ENCODE measurements around the gene SLC40A1. TPM values are rescaled to one million over a fixed set of nuclear protein-coding genes. Genes with fewer than 3 reads are reported as not detected.

The SLC40A1 gene
- total and polyA plus RNA-seq, 8 donors = 21.3 to 147 (median 73.8) TPM

DNA sequence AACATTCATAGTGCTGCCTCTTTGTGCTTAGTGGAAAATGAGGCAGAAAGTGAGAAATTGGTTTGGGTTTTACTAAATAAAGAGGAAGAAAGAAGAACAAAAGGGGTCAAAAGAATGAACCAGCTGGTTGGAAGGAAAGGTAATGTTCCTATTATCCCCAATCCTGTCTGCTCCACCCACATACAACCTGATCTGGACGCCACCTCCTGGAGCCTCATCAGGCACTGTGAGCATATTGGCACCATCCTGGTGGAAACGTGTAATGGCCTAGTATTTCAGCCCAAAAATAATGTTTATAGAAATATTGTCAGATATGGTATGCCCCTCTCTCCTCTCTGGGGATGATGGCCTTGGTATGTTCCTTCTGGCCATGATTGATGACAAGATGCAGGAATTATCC is 45.0 kb upstream of the SLC40A1 start:
- no peak overlapping the region for H3K4me3 ChIP-seq
- no peaks in the 10 kb centered on the region for H3K9me3 ChIP-seq
- no peak for DNase-seq
- H3K27me3 ChIP-seq = no peaks in the 10 kb centered on the region
- H3K36me3 ChIP-seq = no peaks in the 10 kb centered on the region
- intact Hi-C loops (cut with DNase I; ENCODE audit: low total_unique reads) = no loop called here
- no peak overlapping the region for H3K27ac ChIP-seq
- no peaks in the 10 kb centered on the region for H3K4me1 ChIP-seq
- WGBS, 5 donors = 88 to 92% (median 89%) methylated on average over 2 of the region's 2 CpGs
- TF ChIP-seq POLR2AphosphoS5 (IDR thresholded peaks at IDR 0.05) (no peak), EP300 (IDR thresholded peaks at IDR 0.05) (no peak), POLR2A (IDR thresholded peaks at IDR 0.05) (no peak)
- TF ChIP-seq, protein P1, sequence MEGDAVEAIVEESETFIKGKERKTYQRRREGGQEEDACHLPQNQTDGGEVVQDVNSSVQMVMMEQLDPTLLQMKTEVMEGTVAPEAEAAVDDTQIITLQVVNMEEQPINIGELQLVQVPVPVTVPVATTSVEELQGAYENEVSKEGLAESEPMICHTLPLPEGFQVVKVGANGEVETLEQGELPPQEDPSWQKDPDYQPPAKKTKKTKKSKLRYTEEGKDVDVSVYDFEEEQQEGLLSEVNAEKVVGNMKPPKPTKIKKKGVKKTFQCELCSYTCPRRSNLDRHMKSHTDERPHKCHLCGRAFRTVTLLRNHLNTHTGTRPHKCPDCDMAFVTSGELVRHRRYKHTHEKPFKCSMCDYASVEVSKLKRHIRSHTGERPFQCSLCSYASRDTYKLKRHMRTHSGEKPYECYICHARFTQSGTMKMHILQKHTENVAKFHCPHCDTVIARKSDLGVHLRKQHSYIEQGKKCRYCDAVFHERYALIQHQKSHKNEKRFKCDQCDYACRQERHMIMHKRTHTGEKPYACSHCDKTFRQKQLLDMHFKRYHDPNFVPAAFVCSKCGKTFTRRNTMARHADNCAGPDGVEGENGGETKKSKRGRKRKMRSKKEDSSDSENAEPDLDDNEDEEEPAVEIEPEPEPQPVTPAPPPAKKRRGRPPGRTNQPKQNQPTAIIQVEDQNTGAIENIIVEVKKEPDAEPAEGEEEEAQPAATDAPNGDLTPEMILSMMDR (IDR thresholded peaks at IDR 0.05) = no peak

- no peaks in the 10 kb centered on the region for H3K36me3 ChIP-seq
- no peak overlapping the region for H3K4me3 ChIP-seq
- no peaks in the 10 kb centered on the region for H3K9me3 ChIP-seq
- H3K27me3 ChIP-seq = no peaks in the 10 kb centered on the region
- TF ChIP-seq POLR2A (IDR thresholded peaks at IDR 0.05) = no peak
- TF ChIP-seq, protein P1 (IDR thresholded peaks at IDR 0.05) = no peak
- no peak for TF ChIP-seq EP300 (IDR thresholded peaks at IDR 0.05)
- TF ChIP-seq POLR2AphosphoS5 (IDR thresholded peaks at IDR 0.05) = no peak
- no peak for DNase-seq
- intact Hi-C loops (cut with DNase I; ENCODE audit: low total_unique reads) = no loop called here
- no peaks in the 10 kb centered on the region for H3K4me1 ChIP-seq
- 59 to 74% (median 70%) methylated on average over 3 of the region's 3 CpGs for WGBS, 5 donors
- no peak overlapping the region for H3K27ac ChIP-seq
Observed at GRCh38 chr2:189624648-189625355, 44.2 kb upstream of the SLC40A1 start.

DNA sequence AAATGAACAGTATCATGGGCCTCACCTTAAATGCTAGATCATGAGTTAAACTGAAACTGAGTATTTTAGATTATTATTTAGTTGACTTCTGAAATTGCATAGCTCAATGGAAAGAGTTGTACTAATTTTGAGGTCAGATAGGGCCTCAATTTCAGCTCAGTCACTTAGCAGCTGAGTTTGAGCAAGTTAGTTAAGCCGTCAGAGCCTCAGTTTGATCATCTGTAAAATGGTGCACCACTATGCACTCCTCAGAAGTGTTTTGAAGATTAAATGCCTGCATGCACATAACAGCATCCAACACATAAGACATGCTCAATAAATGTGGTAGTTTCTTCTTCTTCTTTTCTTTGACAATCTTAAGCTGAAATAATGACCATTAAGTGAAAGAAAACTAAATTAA is 42.5 kb upstream of the SLC40A1 start:
- intact Hi-C loops (cut with DNase I; ENCODE audit: low total_unique reads) = no loop called here
- no peaks in the 10 kb centered on the region for H3K36me3 ChIP-seq
- WGBS, 5 donors = 92 to 95% (median 93%) methylated on average over 1 of the region's 1 CpG
- H3K27me3 ChIP-seq = no peaks in the 10 kb centered on the region
- H3K4me3 ChIP-seq = no peak overlapping the region
- TF ChIP-seq POLR2A (IDR thresholded peaks at IDR 0.05) = no peak
- TF ChIP-seq, protein P1 (IDR thresholded peaks at IDR 0.05) = no peak
- TF ChIP-seq EP300 (IDR thresholded peaks at IDR 0.05) = no peak
- TF ChIP-seq POLR2AphosphoS5 (IDR thresholded peaks at IDR 0.05) = no peak
- no peaks in the 10 kb centered on the region for H3K9me3 ChIP-seq
- DNase-seq = no peak
- H3K4me1 ChIP-seq = no peaks in the 10 kb centered on the region
- no peak overlapping the region for H3K27ac ChIP-seq

GRCh38 chr2:189621781-189622180 is 41.2 kb upstream of the SLC40A1 start:
- no peak overlapping the region for H3K27ac ChIP-seq
- no peaks in the 10 kb centered on the region for H3K9me3 ChIP-seq
- H3K36me3 ChIP-seq = no peaks in the 10 kb centered on the region
- intact Hi-C loops (cut with DNase I; ENCODE audit: low total_unique reads) = no loop called here
- H3K27me3 ChIP-seq = no peaks in the 10 kb centered on the region
- no peak for DNase-seq
- TF ChIP-seq POLR2A (IDR thresholded peaks at IDR 0.05) (no peak), POLR2AphosphoS5 (IDR thresholded peaks at IDR 0.05) (no peak), EP300 (IDR thresholded peaks at IDR 0.05) (no peak)
- no peaks in the 10 kb centered on the region for H3K4me1 ChIP-seq
- H3K4me3 ChIP-seq = no peak overlapping the region

- Histone ChIP-seq H3K4me1 (peaks cover 7 to 11% (median 9%) of the 10 kb centered on the region in 4 donors), H3K9me3 (no peaks in the 10 kb centered on the region), H3K27ac (no peak overlapping the region), H3K36me3 (no peaks in the 10 kb centered on the region), H3K4me3 (no peak overlapping the region), H3K27me3 (no peaks in the 10 kb centered on the region)
- DNase-seq = no peak
- intact Hi-C loops (cut with DNase I; ENCODE audit: low total_unique reads) = no loop called here
- no peak for TF ChIP-seq EP300 (IDR thresholded peaks at IDR 0.05)
- TF ChIP-seq, protein P1 (IDR thresholded peaks at IDR 0.05) = no peak
- no peak for TF ChIP-seq POLR2AphosphoS5 (IDR thresholded peaks at IDR 0.05)
- no peak for TF ChIP-seq POLR2A (IDR thresholded peaks at IDR 0.05)
- 0 to 5% (median 0%) methylated on average over 1 of the region's 1 CpG for WGBS, 5 donors
Observed at GRCh38 chr2:189618197-189618596, 37.6 kb upstream of the SLC40A1 start.
